K562 (cell line): ENCODE measurements around the gene FAM167B. TPM values are rescaled to one million over a fixed set of nuclear protein-coding genes. Genes with fewer than 3 reads are reported as not detected.

Experiments used
- E4F1 ChIP-seq: fragments of 250-450 bp; sonication (Bioruptor Pico); IDR thresholded peaks from 2 replicates; pipeline ENCODE4 v1.5.0; 2021; ENCODE audit warnings: mild to moderate bottlenecking, borderline replicate concordance
- EZH2 ChIP-seq: IDR thresholded peaks from 2 replicates; pipeline ENCODE4 v1.6.1; 2012; ENCODE audit warnings: low read depth, mild to moderate bottlenecking, inconsistent platforms, low read length, borderline replicate concordance
- FOXA1 ChIP-seq: fragments of 450-650 bp; IDR thresholded peaks from 2 replicates; pipeline ENCODE4 v1.6.1; 2016; ENCODE audit warnings: mild to moderate bottlenecking, borderline replicate concordance
- FOXO4 ChIP-seq: fragments of 450-650 bp; formaldehyde crosslinking; IDR thresholded peaks from 2 replicates; pipeline ENCODE4 v1.4.0; 2020; ENCODE audit warnings: mild to moderate bottlenecking, moderate library complexity
- HSF4 ChIP-seq: fragments of 250-450 bp; sonication (Bioruptor Pico); IDR thresholded peaks from 2 replicates; pipeline ENCODE4 v2.1.2; 2022; ENCODE audit warnings: mild to moderate bottlenecking, moderate library complexity, borderline replicate concordance
- MECOM ChIP-seq: fragments of 250-450 bp; sonication (Bioruptor Pico); IDR thresholded peaks from 2 replicates; pipeline ENCODE4 v1.8.0; 2022; ENCODE audit warnings: inconsistent platforms
- MTA3 ChIP-seq: fragments of 450-650 bp; formaldehyde crosslinking; IDR thresholded peaks from 2 replicates; pipeline ENCODE4 v1.6.1; 2017; ENCODE audit warnings: mild to moderate bottlenecking, borderline replicate concordance
- PBX2 ChIP-seq, 2 experiments: IDR thresholded peaks in 1 of 2; conservative IDR thresholded peaks in 1 of 2; 2 replicates each; pipeline ENCODE4 v1.6.1; 2016; ENCODE audit warnings: low read depth in 2 of 2, mild to moderate bottlenecking in 1 of 2, missing compliant biosample characterization in 1 of 2, missing genetic modification characterization in 1 of 2, moderate library complexity in 1 of 2
- PHF8 ChIP-seq: fragments of 200-600 bp; sonication (generic); IDR thresholded peaks from 2 replicates; pipeline ENCODE4 v1.6.1; 2012; ENCODE audit warnings: mixed run types, mild to moderate bottlenecking, inconsistent platforms, low read length, moderate library complexity, borderline replicate concordance
- RHOXF2B ChIP-seq: fragments of 250-450 bp; sonication (Bioruptor Pico); conservative IDR thresholded peaks from 2 replicates; pipeline ENCODE4 v1.5.1; 2021
- TAL1 ChIP-seq: fragments of 450-650 bp; IDR thresholded peaks from 2 replicates; pipeline ENCODE4 v1.6.1; 2016; ENCODE audit warnings: mild to moderate bottlenecking
- TBP ChIP-seq: optimal IDR thresholded peaks from 2 replicates; pipeline ENCODE3; 2011; ENCODE audit warnings: low read depth, low read length, improper control_type of control experiment
- TCFL5 ChIP-seq: fragments of 250-450 bp; sonication (Bioruptor Pico); conservative IDR thresholded peaks from 2 replicates; pipeline ENCODE4 v1.6.1; 2021; ENCODE audit warnings: mild to moderate bottlenecking, moderate library complexity, matching md5 sums
- XRCC3 ChIP-seq: fragments of 450-650 bp; IDR thresholded peaks from 2 replicates; pipeline ENCODE4 v1.6.1; 2017; ENCODE audit warnings: mild to moderate bottlenecking, moderate library complexity
- ZBTB7A ChIP-seq: IDR thresholded peaks from 2 replicates; pipeline ENCODE4 v1.6.1; 2011; ENCODE audit warnings: low read depth, mild to moderate bottlenecking, low read length, moderate library complexity, borderline replicate concordance; ENCODE audit not compliant: control insufficient read depth
- ZC3H11A ChIP-seq: IDR thresholded peaks from 2 replicates; pipeline ENCODE4 v1.6.1; 2012; ENCODE audit warnings: low read depth, low read length, improper control_type of control experiment
- ZNF277 ChIP-seq: fragments of 250-450 bp; sonication (Bioruptor Pico); IDR thresholded peaks from 2 replicates; pipeline ENCODE4 v1.8.0; 2022; ENCODE audit warnings: inconsistent platforms, mild to moderate bottlenecking, moderate library complexity, borderline replicate concordance
- ZNF764 ChIP-seq: fragments of 250-450 bp; sonication (Bioruptor Pico); IDR thresholded peaks from 2 replicates; pipeline ENCODE4 v1.4.0; 2020; ENCODE audit warnings: low read depth, mild to moderate bottlenecking, moderate library complexity
- polyA plus RNA-seq, 8 experiments: library from polyadenylated mRNA; depleted of rRNA in 4 of 8; stranded (reverse) in 5 of 8; unstranded in 3 of 8; fragments of >200 nt; fragmentation: Nextera tagmentation in 2 of 8; fragmentation: Illumina TruSeq in 1 of 8; extraction: Ambion mirVana in 2 of 8; extraction: Trizol in 1 of 8; gene quantifications; 2 replicates each; pipeline versions ENCODE4 v1.2.1 to v1.2.3, GENCODE V29; 2011 to 2014; ENCODE audit warnings: inconsistent platforms in 1 of 8, missing spikeins in 1 of 8
- total RNA-seq, 7 experiments: library from RNA; depleted of rRNA in 6 of 7; stranded (reverse); fragments of >200 nt in 6 of 7; fragmentation: Illumina TruSeq in 2 of 7; extraction: Trizol in 2 of 7; gene quantifications; 2 replicates each; pipeline versions ENCODE4 v1.2.1 to v1.2.3, GENCODE V29; 2011 to 2021; ENCODE audit warnings: low replicate concordance in 1 of 7

The FAM167B gene
- total and polyA plus RNA-seq, 9 of the 15 experiments (the other 6 are each of a cell fraction or from before 2014, with no cell fraction given) = not detected

- peak; percentile 13; the same call in 1 of the 2 replicates for TF ChIP-seq PBX2 (CRISPR knock-in tag; IDR thresholded peaks at IDR 0.05; ENCODE audit: low read depth)
- TF ChIP-seq PBX2 (tag; conservative IDR thresholded peaks at IDR 0.05; ENCODE audit: low read depth) = no peak
- TF ChIP-seq TCFL5 (CRISPR knock-in tag) = no peak
- peak; percentile 72 for TF ChIP-seq ZBTB7A
- no peak for TF ChIP-seq TAL1
- TF ChIP-seq EZH2 = no peak
- TF ChIP-seq HSF4 (CRISPR knock-in tag) = no peak
- no peak for TF ChIP-seq MECOM (CRISPR knock-in tag)
- TF ChIP-seq FOXO4 (CRISPR knock-in tag) = no peak
- TF ChIP-seq ZNF764 = no peak
- TF ChIP-seq ZNF277 (CRISPR knock-in tag) = no peak
- peak; percentile 54; the same call in 1 of the 2 replicates for TF ChIP-seq MTA3
- TF ChIP-seq TBP = peak; percentile 65
- no peak for TF ChIP-seq RHOXF2B (CRISPR knock-in tag)
- no peak for TF ChIP-seq XRCC3
- TF ChIP-seq PHF8 = peak; percentile 94
- no peak for TF ChIP-seq E4F1 (CRISPR knock-in tag)
- no peak for TF ChIP-seq FOXA1
- no peak for TF ChIP-seq ZC3H11A
Observed at GRCh38 chr1:32221980-32222755, 24.9 kb upstream of the FAM167B start, which contains the start of the genes EIF3I and TMEM234 (continued).
